IMR-90 (cell line): Measurements from ENCODE around the gene PCDHB6. TPM values are rescaled to one million over a fixed set of nuclear protein-coding genes. Genes with fewer than 3 reads are reported as not detected.

Source experiments
- ATAC-seq: fragments of 200-7000 bp; cut with Tn5 transposase; 2 replicates; pipeline ENCODE4 v1.9.1; 2020; ENCODE audit warnings: low read depth, mild to moderate bottlenecking, moderate library complexity
- BruUV-seq: library from RNA; stranded (reverse); fragments of 400-500 nt; replicated peaks from 2 replicates; lab custom pipeline; 2021; lab: Mats Ljungman, UMichigan
- CTCF ChIA-PET: fragments of 300-600 bp; formaldehyde crosslinking; extraction: SDS; loops from one replicate; lab custom pipeline; 2021; ENCODE audit warnings: antibody characterized with exemption; lab: Yijun Ruan, JAX
- POLR2A ChIA-PET: fragments of 300-600 bp; sonication (Branson Sonifier 250); formaldehyde crosslinking; loops from one replicate; lab custom pipeline; 2022; ENCODE audit warnings: antibody characterized with exemption; ENCODE audit not compliant: unreplicated experiment; lab: Charles Lee
- DNase-seq: peaks from one replicate; pipeline ENCODE4 v3.0.0; 2013
- H2AFZ ChIP-seq: replicated peaks from 2 replicates; pipeline ENCODE3; 2013; ENCODE audit warnings: low read length, mild to moderate bottlenecking; ENCODE audit not compliant: poor library complexity
- H2AK5ac ChIP-seq: 2 replicates; pipeline ENCODE4 v1.6.1; 2013; ENCODE audit warnings: low read depth, low read length, inconsistent platforms
- H2AK9ac ChIP-seq: replicated peaks from 2 replicates; pipeline ENCODE3; 2013; ENCODE audit warnings: mild to moderate bottlenecking, low read depth, low read length, moderate library complexity; ENCODE audit not compliant: poor library complexity
- H2BK120ac ChIP-seq: 2 replicates; pipeline ENCODE4 v1.6.1; 2013; ENCODE audit warnings: low read depth, low read length, inconsistent platforms
- H2BK15ac ChIP-seq: 3 replicates; pipeline ENCODE4 v1.6.1; 2013; ENCODE audit warnings: low read depth, low read length, inconsistent platforms
- H2BK20ac ChIP-seq: 2 replicates; pipeline ENCODE4 v1.6.1; 2013; ENCODE audit warnings: low read depth, mild to moderate bottlenecking, inconsistent platforms, low read length, moderate library complexity
- H2BK5ac ChIP-seq: 2 replicates; pipeline ENCODE4 v1.6.1; 2013; ENCODE audit warnings: mild to moderate bottlenecking, low read depth, low read length, inconsistent platforms; ENCODE audit not compliant: poor library complexity, severe bottlenecking
- H3K14ac ChIP-seq: replicated peaks from 2 replicates; pipeline ENCODE4 v1.6.1; 2013; ENCODE audit warnings: low read depth, low read length, inconsistent platforms
- H3K18ac ChIP-seq: 2 replicates; pipeline ENCODE4 v1.6.1; 2013; ENCODE audit warnings: low read depth, low read length, control low read depth
- H3K23ac ChIP-seq: 2 replicates; pipeline ENCODE4 v1.6.1; 2013; ENCODE audit warnings: low read depth, low read length, inconsistent platforms
- H3K27ac ChIP-seq: 2 replicates; pipeline ENCODE4 v1.5.1; 2013; ENCODE audit warnings: mild to moderate bottlenecking, control low read depth, low read length; ENCODE audit not compliant: insufficient read depth
- H3K27me3 ChIP-seq: 2 replicates; pipeline ENCODE4 v1.6.1; 2013; ENCODE audit warnings: low read length; ENCODE audit not compliant: control insufficient read depth, insufficient read depth
- H3K36me3 ChIP-seq: 2 replicates; pipeline ENCODE4 v1.6.1; 2013; ENCODE audit warnings: low read length, mixed read lengths; ENCODE audit not compliant: control insufficient read depth, insufficient read depth
- H3K4ac ChIP-seq: 2 replicates; pipeline ENCODE4 v1.6.1; 2013; ENCODE audit warnings: low read depth, low read length, inconsistent platforms
- H3K4me1 ChIP-seq: 2 replicates; pipeline ENCODE4 v1.6.1; 2013; ENCODE audit warnings: low read length, mixed read lengths; ENCODE audit not compliant: control insufficient read depth, insufficient read depth
- H3K4me2 ChIP-seq: 2 replicates; pipeline ENCODE4 v1.6.1; 2013; ENCODE audit warnings: low read depth, mild to moderate bottlenecking, control low read depth, low read length, moderate library complexity
- H3K4me3 ChIP-seq: 2 replicates; pipeline ENCODE4 v1.5.1; 2013; ENCODE audit warnings: low read depth, mild to moderate bottlenecking, control low read depth, low read length, moderate library complexity; ENCODE audit not compliant: insufficient read depth
- H3K56ac ChIP-seq: 2 replicates; pipeline ENCODE4 v1.6.1; 2013; ENCODE audit warnings: low read length, inconsistent platforms; ENCODE audit not compliant: insufficient read depth; ENCODE audit errors: extremely low read depth
- H3K79me1 ChIP-seq, 2 experiments: 2 replicates each; pipeline ENCODE4 v1.6.1; 2013; ENCODE audit warnings: low read length in 2 of 2, inconsistent platforms in 1 of 2, low read depth in 1 of 2
- H3K9ac ChIP-seq: 2 replicates; pipeline ENCODE4 v1.6.1; 2013; ENCODE audit warnings: low read depth, low read length, control low read depth
- H3K9me1 ChIP-seq: 2 replicates; pipeline ENCODE4 v1.6.1; 2013; ENCODE audit warnings: low read length, inconsistent platforms; ENCODE audit not compliant: insufficient read depth
- H3K9me3 ChIP-seq: 2 replicates; pipeline ENCODE4 v1.6.1; 2013; ENCODE audit warnings: low read length; ENCODE audit not compliant: control insufficient read depth, insufficient read depth
- H4K20me1 ChIP-seq: 2 replicates; pipeline ENCODE4 v1.6.1; 2013; ENCODE audit warnings: low read length, inconsistent platforms; ENCODE audit not compliant: insufficient read depth
- H4K5ac ChIP-seq: 2 replicates; pipeline ENCODE4 v1.6.1; 2013; ENCODE audit warnings: mild to moderate bottlenecking, low read depth, low read length, control low read depth
- H4K8ac ChIP-seq, 2 experiments: 2 replicates each; pipeline ENCODE4 v1.6.1; 2013; ENCODE audit warnings: low read depth in 2 of 2, low read length in 2 of 2, control low read depth in 1 of 2, inconsistent platforms in 1 of 2
- H4K91ac ChIP-seq: 2 replicates; pipeline ENCODE4 v1.6.1; 2013; ENCODE audit warnings: low read depth, low read length, inconsistent platforms; ENCODE audit not compliant: insufficient read depth
- BHLHE40 ChIP-seq: fragments of 150-350 bp; IDR thresholded peaks from 2 replicates; pipeline ENCODE4 v1.6.1; 2016; ENCODE audit warnings: mild to moderate bottlenecking, low read depth, low read length
- MAFK ChIP-seq: IDR thresholded peaks from 2 replicates; pipeline ENCODE4 v1.6.1; 2012; ENCODE audit warnings: low read depth, low read length, improper control_type of control experiment
- RCOR1 ChIP-seq: IDR thresholded peaks from 2 replicates; pipeline ENCODE4 v1.6.1; 2012; ENCODE audit warnings: mild to moderate bottlenecking, low read length, improper control_type of control experiment; ENCODE audit not compliant: insufficient replicate concordance
- USF2 ChIP-seq: fragments of 150-350 bp; IDR thresholded peaks from 2 replicates; pipeline ENCODE4 v1.6.1; 2017; ENCODE audit warnings: mild to moderate bottlenecking, antibody characterized with exemption, low read length, low read depth
- WGBS, 2 experiments: methylation state at CpG; one replicate each; pipeline versions ENCODE4 v1.1.5 to v1.1.7; 2013; ENCODE audit warnings: missing lambda C conversion rate in 2 of 2; ENCODE audit not compliant: insufficient read length in 1 of 2; ENCODE audit errors: extremely low coverage in 2 of 2; 5-methylcytosine and 5-hydroxymethylcytosine counted together
- dilution Hi-C: fragments of 300-500 bp; cut with HindIII; formaldehyde crosslinking; loops from one replicate; pipeline ENCODE4 v1.14.3; 2018; ENCODE audit warnings: low sequenced_read_pairs; ENCODE audit not compliant: unreplicated experiment
- in situ Hi-C: fragments of 300-500 bp; cut with MboI; formaldehyde crosslinking; loops from 3 replicates; pipeline ENCODE4 v1.14.3; 2019; ENCODE audit warnings: low sequenced_read_pairs, inconsistent platforms, mixed read lengths
- intact Hi-C: fragments of 100-400 bp; cut with micrococcal nuclease; formaldehyde crosslinking; loops from 2 replicates; pipeline ENCODE4 v1.10.0; 2022
- polyA plus RNA-seq, 3 experiments: library from polyadenylated mRNA; depleted of rRNA; stranded (reverse); fragments of >200 nt; gene quantifications; 2 replicates each; pipeline ENCODE4 v1.2.3, GENCODE V29; 2012; ENCODE audit warnings: low replicate concordance in 1 of 3
- total RNA-seq: library from RNA; depleted of rRNA; stranded (reverse); fragments of >200 nt; gene quantifications from 2 replicates; pipeline ENCODE4 v1.2.3, GENCODE V29; 2012

The PCDHB6 gene
- total and polyA plus RNA-seq, 2 of the 4 experiments (the other 2 are of a cell fraction), result under 0.01 to 0.07 TPM

GRCh38 chr5:141127305-141127704, 22.6 kb upstream of the PCDHB6 start:
- Histone ChIP-seq H2AFZ (no peak overlapping the region), H3K79me1 (no peaks in the 10 kb centered on the region), H3K18ac (no peak overlapping the region), H2BK120ac (no peak overlapping the region), H4K5ac (no peak overlapping the region), H4K91ac (no peak overlapping the region), H2BK20ac (no peak overlapping the region), H2BK15ac (no peak overlapping the region), H3K23ac (no peak overlapping the region), H3K4me2 (no peak overlapping the region), H3K9me3 (peaks cover 7% of the 10 kb centered on the region; the same call in 1 of the 2 replicates), H3K14ac (no peak overlapping the region), H3K4ac (no peak overlapping the region), H3K36me3 (no peaks in the 10 kb centered on the region), H3K9me1 (no peaks in the 10 kb centered on the region), H2AK5ac (no peak overlapping the region), H4K8ac (no peak overlapping the region), H3K9ac (no peak overlapping the region), H2BK5ac (no peak overlapping the region), H3K27ac (no peak overlapping the region), H2AK9ac (no peak overlapping the region), H3K4me3 (no peak overlapping the region), H3K56ac (no peak overlapping the region), H4K20me1 (no peaks in the 10 kb centered on the region), H3K27me3 (no peaks in the 10 kb centered on the region), H3K4me1 (no peaks in the 10 kb centered on the region)
- dilution Hi-C loops, result no loop called here
- intact Hi-C loops, result no loop called here
- no CpG with 5 or more reads among the region's 1 CpG for WGBS, 2 experiments
- BruUV-seq, result no TSS peak
- in situ Hi-C loops, result no loop called here
- ATAC-seq, result no peak
- ChIA-PET CTCF (interaction anchor here (0.5 kb wide), 1 partner anchor 104 kb away, joined by 4 read pairs; no protein-coding TSS in a partner anchor), POLR2A (no interaction called here)
- DNase-seq, result no peak
- TF ChIP-seq BHLHE40, result no peak
- no peak for TF ChIP-seq USF2
- TF ChIP-seq RCOR1, result no peak
- TF ChIP-seq MAFK, result no peak
